ENCODE data around the gene SLC17A4.
A peak's percentile ranks its signal among the peaks of the same experiment; 100 is the strongest.

The SLC17A4 gene

GRCh38 chr6:25777856-25778649 is 23.5 kb downstream of the SLC17A4 start:
- DNase-seq (ENCODE audit: low read depth) = no peak
- Histone ChIP-seq H3K9me3 (ENCODE audit: control insufficient read depth, low read length) (no peaks in the 10 kb centered on the region), H3K36me3 (ENCODE audit: control insufficient read depth, insufficient read depth, low read length, severe bottlenecking) (no peaks in the 10 kb centered on the region), H3K27me3 (replicated peaks; ENCODE audit: control insufficient read depth, insufficient read depth, low read length) (peaks cover 30% of the 10 kb centered on the region), H3K9ac (ENCODE audit: low read length) (no peak overlapping the region), H3K4me1 (ENCODE audit: control insufficient read depth, insufficient read depth, low read length) (no peaks in the 10 kb centered on the region), H3K4me3 (ENCODE audit: low read length) (no peak overlapping the region)

GRCh38 chr6:25781134-25781533 is 26.6 kb downstream of the SLC17A4 start:
- H3K36me3 ChIP-seq (ENCODE audit: control insufficient read depth, insufficient read depth, low read length, severe bottlenecking) = no peaks in the 10 kb centered on the region
- no peak overlapping the region for H3K9ac ChIP-seq (ENCODE audit: low read length)

GRCh38 chr6:25787428-25787827 is 32.9 kb downstream of the SLC17A4 start:
- no peak for DNase-seq (ENCODE audit: low read depth)
- Histone ChIP-seq H3K9ac (ENCODE audit: low read length) (no peak overlapping the region), H3K9me3 (ENCODE audit: control insufficient read depth, low read length) (no peaks in the 10 kb centered on the region), H3K27me3 (replicated peaks; ENCODE audit: control insufficient read depth, insufficient read depth, low read length) (no peaks in the 10 kb centered on the region), H3K4me3 (ENCODE audit: low read length) (no peak overlapping the region), H3K36me3 (ENCODE audit: control insufficient read depth, insufficient read depth, low read length, severe bottlenecking) (no peaks in the 10 kb centered on the region), H3K4me1 (ENCODE audit: control insufficient read depth, insufficient read depth, low read length) (no peaks in the 10 kb centered on the region)

More at GRCh38 chr6:25781134-25781533, 26.6 kb downstream of the SLC17A4 start:
- Histone ChIP-seq H3K4me1 (ENCODE audit: control insufficient read depth, insufficient read depth, low read length) (no peaks in the 10 kb centered on the region), H3K4me3 (ENCODE audit: low read length) (no peak overlapping the region), H3K27me3 (replicated peaks; ENCODE audit: control insufficient read depth, insufficient read depth, low read length) (peaks cover 30% of the 10 kb centered on the region), H3K9me3 (ENCODE audit: control insufficient read depth, low read length) (no peaks in the 10 kb centered on the region)
- no peak for DNase-seq (ENCODE audit: low read depth)

DNA sequence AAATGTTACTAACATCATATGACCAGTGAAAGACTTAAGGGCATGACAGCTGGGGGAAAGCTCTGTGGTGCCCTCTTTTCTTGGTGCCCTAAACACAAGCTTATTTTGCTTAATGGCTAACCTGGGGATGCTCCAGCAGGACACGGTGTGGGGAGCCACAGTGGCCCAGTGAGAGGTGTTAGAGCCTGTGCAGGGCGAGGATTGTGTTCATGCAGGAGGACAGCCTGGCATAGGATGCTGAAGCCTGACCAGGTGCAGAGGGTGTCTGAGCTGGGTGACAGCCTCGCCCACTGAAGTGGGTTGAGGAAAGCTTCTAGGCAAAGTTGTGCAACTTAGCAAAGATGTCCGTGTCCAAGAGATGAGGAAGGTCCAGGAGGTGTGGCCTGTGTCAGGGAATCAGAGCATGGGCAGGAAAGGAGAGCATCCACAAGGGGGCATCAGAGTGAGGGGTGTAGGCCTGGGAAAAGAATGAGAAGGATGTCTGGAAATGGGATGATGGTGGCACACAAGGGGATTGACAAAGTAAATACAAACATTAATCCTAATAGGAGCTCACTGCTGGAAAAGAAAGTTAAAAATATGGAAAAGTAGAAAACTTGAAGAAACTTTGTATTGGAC is 33.9 kb downstream of the SLC17A4 start:
- Histone ChIP-seq H3K36me3 (ENCODE audit: control insufficient read depth, insufficient read depth, low read length, severe bottlenecking) (no peaks in the 10 kb centered on the region), H3K9ac (ENCODE audit: low read length) (no peak overlapping the region), H3K4me3 (ENCODE audit: low read length) (no peak overlapping the region), H3K27me3 (replicated peaks; ENCODE audit: control insufficient read depth, insufficient read depth, low read length) (no peaks in the 10 kb centered on the region), H3K4me1 (ENCODE audit: control insufficient read depth, insufficient read depth, low read length) (no peaks in the 10 kb centered on the region), H3K9me3 (ENCODE audit: control insufficient read depth, low read length) (no peaks in the 10 kb centered on the region)
- peak; percentile 28 for DNase-seq (ENCODE audit: low read depth)

DNA sequence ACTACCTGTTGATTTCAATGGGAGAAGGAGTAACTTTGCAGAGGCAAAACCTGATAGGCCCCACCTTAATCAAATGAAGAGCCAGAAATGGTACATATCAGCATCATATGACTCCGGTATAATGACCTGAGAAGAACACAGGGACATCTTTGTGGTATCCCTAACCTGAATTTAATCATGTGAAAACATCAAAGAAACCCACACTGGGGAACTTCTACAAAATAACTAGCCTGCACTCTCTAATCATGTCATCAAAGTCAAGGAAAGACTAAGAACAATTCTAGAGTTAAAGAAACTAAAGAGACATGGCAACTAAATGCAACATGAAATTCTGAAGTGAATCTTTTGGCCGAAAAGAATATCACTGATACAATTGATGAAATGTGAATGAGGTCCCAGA is 34.9 kb downstream of the SLC17A4 start:
- no peaks in the 10 kb centered on the region for H3K4me1 ChIP-seq (ENCODE audit: control insufficient read depth, insufficient read depth, low read length)
- no peaks in the 10 kb centered on the region for H3K36me3 ChIP-seq (ENCODE audit: control insufficient read depth, insufficient read depth, low read length, severe bottlenecking)
- H3K9me3 ChIP-seq (ENCODE audit: control insufficient read depth, low read length) = no peaks in the 10 kb centered on the region
- no peaks in the 10 kb centered on the region for H3K27me3 ChIP-seq (replicated peaks; ENCODE audit: control insufficient read depth, insufficient read depth, low read length)
- DNase-seq (ENCODE audit: low read depth) = no peak
- no peak overlapping the region for H3K4me3 ChIP-seq (ENCODE audit: low read length)
- no peak overlapping the region for H3K9ac ChIP-seq (ENCODE audit: low read length)

DNA sequence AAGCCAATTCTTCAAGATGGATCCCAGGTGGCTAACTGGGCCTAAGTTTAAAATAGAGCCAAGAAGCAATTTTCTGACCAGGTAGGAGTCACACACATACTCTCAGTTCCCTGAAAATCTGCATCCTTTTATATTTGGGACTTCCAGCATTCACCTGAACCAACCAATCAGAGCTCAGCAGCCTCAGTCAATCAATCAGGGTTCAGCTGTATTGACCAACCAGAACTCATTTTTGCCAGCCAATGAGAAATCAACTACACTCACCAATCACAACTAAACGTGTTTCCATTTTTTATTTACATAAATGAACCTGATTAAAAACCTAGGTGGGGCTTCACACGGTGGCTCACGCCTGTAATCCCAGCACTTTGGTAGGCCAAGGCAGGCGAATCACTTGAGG is 37.5 kb downstream of the SLC17A4 start:
- Histone ChIP-seq H3K9ac (ENCODE audit: low read length) (no peak overlapping the region), H3K4me3 (ENCODE audit: low read length) (no peak overlapping the region), H3K36me3 (ENCODE audit: control insufficient read depth, insufficient read depth, low read length, severe bottlenecking) (no peaks in the 10 kb centered on the region), H3K4me1 (ENCODE audit: control insufficient read depth, insufficient read depth, low read length) (no peaks in the 10 kb centered on the region), H3K9me3 (ENCODE audit: control insufficient read depth, low read length) (no peaks in the 10 kb centered on the region), H3K27me3 (replicated peaks; ENCODE audit: control insufficient read depth, insufficient read depth, low read length) (no peaks in the 10 kb centered on the region)
- DNase-seq (ENCODE audit: low read depth) = no peak

DNA sequence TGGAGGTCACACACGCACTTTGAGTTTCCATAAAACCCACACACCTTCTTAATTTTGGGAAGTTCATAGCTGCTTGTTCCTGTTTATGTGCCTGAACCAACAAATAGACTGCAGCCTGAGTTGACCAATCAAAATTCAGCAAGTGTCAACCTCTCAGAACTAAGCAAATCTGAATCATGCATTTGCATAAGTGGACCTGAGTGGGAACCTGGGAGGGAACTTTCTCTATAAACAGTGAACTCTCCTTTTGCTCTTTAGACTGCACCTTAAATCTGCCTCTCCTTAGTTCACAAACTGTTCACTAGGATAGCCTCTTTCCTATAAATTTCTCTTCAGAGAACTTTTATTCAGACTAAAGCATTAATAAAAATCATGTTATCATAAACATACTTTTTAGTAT is 39.4 kb downstream of the SLC17A4 start:
- no peaks in the 10 kb centered on the region for H3K36me3 ChIP-seq (ENCODE audit: control insufficient read depth, insufficient read depth, low read length, severe bottlenecking)

GRCh38 chr6:25794784-25795183 is 40.2 kb downstream of the SLC17A4 start:
- H3K36me3 ChIP-seq (ENCODE audit: control insufficient read depth, insufficient read depth, low read length, severe bottlenecking) = no peaks in the 10 kb centered on the region
- no peaks in the 10 kb centered on the region for H3K27me3 ChIP-seq (replicated peaks; ENCODE audit: control insufficient read depth, insufficient read depth, low read length)
- no peak overlapping the region for H3K9ac ChIP-seq (ENCODE audit: low read length)
- no peak for DNase-seq (ENCODE audit: low read depth)
- no peak overlapping the region for H3K4me3 ChIP-seq (ENCODE audit: low read length)
- H3K4me1 ChIP-seq (ENCODE audit: control insufficient read depth, insufficient read depth, low read length) = no peaks in the 10 kb centered on the region
- no peaks in the 10 kb centered on the region for H3K9me3 ChIP-seq (ENCODE audit: control insufficient read depth, low read length)

More for the DNA sequence above, 39.4 kb downstream of the SLC17A4 start:
- Histone ChIP-seq H3K9ac (ENCODE audit: low read length) (no peak overlapping the region), H3K4me1 (ENCODE audit: control insufficient read depth, insufficient read depth, low read length) (no peaks in the 10 kb centered on the region), H3K27me3 (replicated peaks; ENCODE audit: control insufficient read depth, insufficient read depth, low read length) (no peaks in the 10 kb centered on the region), H3K9me3 (ENCODE audit: control insufficient read depth, low read length) (no peaks in the 10 kb centered on the region), H3K4me3 (ENCODE audit: low read length) (no peak overlapping the region)
- DNase-seq (ENCODE audit: low read depth) = no peak

- Histone ChIP-seq H3K9me3 (ENCODE audit: control insufficient read depth, low read length) (peaks cover 4% of the 10 kb centered on the region), H3K27me3 (replicated peaks; ENCODE audit: control insufficient read depth, insufficient read depth, low read length) (no peaks in the 10 kb centered on the region), H3K9ac (ENCODE audit: low read length) (no peak overlapping the region), H3K36me3 (ENCODE audit: control insufficient read depth, insufficient read depth, low read length, severe bottlenecking) (no peaks in the 10 kb centered on the region), H3K4me3 (ENCODE audit: low read length) (no peak overlapping the region), H3K4me1 (ENCODE audit: control insufficient read depth, insufficient read depth, low read length) (no peaks in the 10 kb centered on the region)
- DNase-seq (ENCODE audit: low read depth) = no peak
Measured at GRCh38 chr6:25801436-25801835, 46.9 kb downstream of the SLC17A4 start.

- Histone ChIP-seq H3K36me3 (ENCODE audit: control insufficient read depth, insufficient read depth, low read length, severe bottlenecking) (no peaks in the 10 kb centered on the region), H3K9ac (ENCODE audit: low read length) (no peak overlapping the region), H3K4me3 (ENCODE audit: low read length) (no peak overlapping the region), H3K4me1 (ENCODE audit: control insufficient read depth, insufficient read depth, low read length) (no peaks in the 10 kb centered on the region), H3K27me3 (replicated peaks; ENCODE audit: control insufficient read depth, insufficient read depth, low read length) (no peaks in the 10 kb centered on the region), H3K9me3 (ENCODE audit: control insufficient read depth, low read length) (peaks cover 4% of the 10 kb centered on the region)
- DNase-seq (ENCODE audit: low read depth) = no peak
Measured at GRCh38 chr6:25804804-25805203, 50.3 kb downstream of the SLC17A4 start.

- no peak overlapping the region for H3K4me3 ChIP-seq (ENCODE audit: low read length)
Measured at GRCh38 chr6:25815194-25815593, 60.7 kb downstream of the SLC17A4 start.

More at GRCh38 chr6:25815194-25815593, 60.7 kb downstream of the SLC17A4 start:
- H3K9me3 ChIP-seq (ENCODE audit: control insufficient read depth, low read length) = no peaks in the 10 kb centered on the region
- H3K36me3 ChIP-seq (ENCODE audit: control insufficient read depth, insufficient read depth, low read length, severe bottlenecking) = no peaks in the 10 kb centered on the region
- H3K4me1 ChIP-seq (ENCODE audit: control insufficient read depth, insufficient read depth, low read length) = no peaks in the 10 kb centered on the region
- peaks cover 15% of the 10 kb centered on the region for H3K27me3 ChIP-seq (replicated peaks; ENCODE audit: control insufficient read depth, insufficient read depth, low read length)
- no peak overlapping the region for H3K9ac ChIP-seq (ENCODE audit: low read length)
- DNase-seq (ENCODE audit: low read depth) = no peak

Data from adipocyte (in vitro differentiated cells).